ENCODE data around the gene ATP6AP1. TPM values are rescaled to one million over a fixed set of nuclear protein-coding genes. Genes with fewer than 3 reads are reported as not detected.
A peak's percentile ranks its signal among the peaks of the same experiment; 100 is the strongest.

ATP6AP1 gene
- total and polyA plus RNA-seq, 2 experiments from 2014 or later = 37.7 to 52.1 TPM

DNA sequence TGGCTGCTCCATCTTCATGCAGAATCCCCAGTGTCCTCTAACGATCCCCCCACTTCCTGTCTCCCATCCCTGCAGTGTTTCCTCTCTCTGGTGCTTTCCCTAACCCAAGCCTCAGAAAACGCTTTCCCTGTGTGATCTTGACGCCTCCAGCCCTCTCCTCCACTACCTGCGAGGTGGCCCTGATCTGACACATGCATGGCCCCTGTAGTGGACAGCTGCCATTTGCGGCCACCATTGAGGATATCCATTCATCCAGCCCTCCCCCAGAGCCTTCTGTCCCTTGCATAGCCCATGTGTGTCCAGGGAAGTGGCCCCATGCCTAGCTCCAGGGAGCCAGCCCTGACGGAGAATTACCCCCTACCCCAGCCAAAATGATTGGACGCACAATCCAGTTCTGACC lies 54.8 kb downstream of the ATP6AP1 start (continued):
- TF ChIP-seq, protein P1, sequence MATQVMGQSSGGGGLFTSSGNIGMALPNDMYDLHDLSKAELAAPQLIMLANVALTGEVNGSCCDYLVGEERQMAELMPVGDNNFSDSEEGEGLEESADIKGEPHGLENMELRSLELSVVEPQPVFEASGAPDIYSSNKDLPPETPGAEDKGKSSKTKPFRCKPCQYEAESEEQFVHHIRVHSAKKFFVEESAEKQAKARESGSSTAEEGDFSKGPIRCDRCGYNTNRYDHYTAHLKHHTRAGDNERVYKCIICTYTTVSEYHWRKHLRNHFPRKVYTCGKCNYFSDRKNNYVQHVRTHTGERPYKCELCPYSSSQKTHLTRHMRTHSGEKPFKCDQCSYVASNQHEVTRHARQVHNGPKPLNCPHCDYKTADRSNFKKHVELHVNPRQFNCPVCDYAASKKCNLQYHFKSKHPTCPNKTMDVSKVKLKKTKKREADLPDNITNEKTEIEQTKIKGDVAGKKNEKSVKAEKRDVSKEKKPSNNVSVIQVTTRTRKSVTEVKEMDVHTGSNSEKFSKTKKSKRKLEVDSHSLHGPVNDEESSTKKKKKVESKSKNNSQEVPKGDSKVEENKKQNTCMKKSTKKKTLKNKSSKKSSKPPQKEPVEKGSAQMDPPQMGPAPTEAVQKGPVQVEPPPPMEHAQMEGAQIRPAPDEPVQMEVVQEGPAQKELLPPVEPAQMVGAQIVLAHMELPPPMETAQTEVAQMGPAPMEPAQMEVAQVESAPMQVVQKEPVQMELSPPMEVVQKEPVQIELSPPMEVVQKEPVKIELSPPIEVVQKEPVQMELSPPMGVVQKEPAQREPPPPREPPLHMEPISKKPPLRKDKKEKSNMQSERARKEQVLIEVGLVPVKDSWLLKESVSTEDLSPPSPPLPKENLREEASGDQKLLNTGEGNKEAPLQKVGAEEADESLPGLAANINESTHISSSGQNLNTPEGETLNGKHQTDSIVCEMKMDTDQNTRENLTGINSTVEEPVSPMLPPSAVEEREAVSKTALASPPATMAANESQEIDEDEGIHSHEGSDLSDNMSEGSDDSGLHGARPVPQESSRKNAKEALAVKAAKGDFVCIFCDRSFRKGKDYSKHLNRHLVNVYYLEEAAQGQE (IDR thresholded peaks at IDR 0.05; ENCODE audit: unreplicated experiment) = no peak
- TF ChIP-seq NANOG (IDR thresholded peaks at IDR 0.05; ENCODE audit: borderline replicate concordance) = no peak
- no peak for TF ChIP-seq EZH2 (IDR thresholded peaks at IDR 0.05; ENCODE audit: low read depth, unreplicated experiment)

DNA sequence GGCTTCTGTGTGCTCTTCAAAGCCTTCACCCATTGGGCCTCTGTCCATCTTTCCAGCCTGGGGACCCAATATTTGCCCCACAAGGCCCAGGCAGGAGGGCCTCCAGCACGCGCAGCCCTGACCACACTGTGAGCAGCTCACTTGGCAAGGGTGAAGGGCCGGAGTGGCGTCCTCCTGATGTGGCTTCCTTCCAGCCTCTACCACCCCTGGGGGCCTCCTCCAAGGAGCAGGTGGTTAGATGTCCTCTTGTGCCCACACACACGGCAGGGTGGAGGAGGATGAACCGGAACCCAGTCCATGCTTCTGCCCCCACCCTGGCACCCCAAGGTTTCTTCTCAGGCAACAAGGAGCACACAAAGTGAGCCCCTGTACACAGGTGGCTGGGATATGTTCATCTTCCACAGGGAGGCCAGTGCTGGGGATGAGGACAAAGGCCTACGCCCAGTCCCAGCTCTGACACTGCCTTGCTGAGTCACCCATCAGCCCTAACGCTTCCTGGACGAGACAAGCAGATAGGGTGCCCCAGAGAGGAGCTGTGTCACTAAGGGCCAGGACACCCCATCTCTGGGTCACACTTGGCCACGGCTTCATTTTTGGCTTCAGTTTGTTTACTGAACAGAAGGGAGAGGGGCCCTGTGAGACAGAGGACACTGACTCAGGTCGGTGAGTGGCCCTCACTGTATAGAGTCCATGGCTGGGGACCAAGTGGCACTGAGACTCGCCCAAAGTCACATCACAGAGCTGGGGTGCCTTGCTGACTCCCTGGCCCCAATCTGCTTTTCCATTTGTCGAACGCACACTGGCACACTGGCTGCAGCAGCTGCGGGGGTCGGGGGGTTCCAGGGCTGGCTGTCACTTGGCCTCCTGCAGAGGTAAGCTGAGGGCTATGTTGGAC lies 56.0 kb downstream of the ATP6AP1 start:
- Histone ChIP-seq H3K27ac (ENCODE audit: low read depth) (no peak overlapping the region), H3F3A (replicated peaks; ENCODE audit: low read depth) (no peaks in the 10 kb centered on the region), H3K27me3 (ENCODE audit: insufficient read depth) (no peaks in the 10 kb centered on the region), H3K36me3 (ENCODE audit: insufficient read depth) (no peaks in the 10 kb centered on the region), H3K4me3 (no peak overlapping the region), H3K9me2 (ENCODE audit: insufficient read depth) (no peaks in the 10 kb centered on the region), H3K4me2 (no peak overlapping the region), H3K79me2 (replicated peaks; ENCODE audit: insufficient read depth) (no peaks in the 10 kb centered on the region), H4K20me1 (replicated peaks; ENCODE audit: insufficient read depth) (no peaks in the 10 kb centered on the region; the same call in 1 of the 2 replicates), H2AFZ (no peak overlapping the region), H3K4me1 (ENCODE audit: insufficient read depth) (no peaks in the 10 kb centered on the region)
- Mint-ChIP-seq H3K36me3 (ENCODE audit: low read depth) (peaks cover 5% of the 10 kb centered on the region; the same call in 2 of the 3 replicates), H3K27ac (no peak overlapping the region), H3K4me3 (no peak overlapping the region), H3K9me3 (no peaks in the 10 kb centered on the region), H3K4me1 (peaks cover 7% of the 10 kb centered on the region; the same call in 2 of the 3 replicates), H3K27me3 (ENCODE audit: insufficient read depth, low read depth, poor library complexity) (peaks cover 10% of the 10 kb centered on the region)
- ATAC-seq (no peak), DNase-seq (ENCODE audit: low spot score) (no peak)
- no peak for TF ChIP-seq CREB1 (CRISPR knock-in tag; IDR thresholded peaks at IDR 0.05; ENCODE audit: low read depth)

DNA sequence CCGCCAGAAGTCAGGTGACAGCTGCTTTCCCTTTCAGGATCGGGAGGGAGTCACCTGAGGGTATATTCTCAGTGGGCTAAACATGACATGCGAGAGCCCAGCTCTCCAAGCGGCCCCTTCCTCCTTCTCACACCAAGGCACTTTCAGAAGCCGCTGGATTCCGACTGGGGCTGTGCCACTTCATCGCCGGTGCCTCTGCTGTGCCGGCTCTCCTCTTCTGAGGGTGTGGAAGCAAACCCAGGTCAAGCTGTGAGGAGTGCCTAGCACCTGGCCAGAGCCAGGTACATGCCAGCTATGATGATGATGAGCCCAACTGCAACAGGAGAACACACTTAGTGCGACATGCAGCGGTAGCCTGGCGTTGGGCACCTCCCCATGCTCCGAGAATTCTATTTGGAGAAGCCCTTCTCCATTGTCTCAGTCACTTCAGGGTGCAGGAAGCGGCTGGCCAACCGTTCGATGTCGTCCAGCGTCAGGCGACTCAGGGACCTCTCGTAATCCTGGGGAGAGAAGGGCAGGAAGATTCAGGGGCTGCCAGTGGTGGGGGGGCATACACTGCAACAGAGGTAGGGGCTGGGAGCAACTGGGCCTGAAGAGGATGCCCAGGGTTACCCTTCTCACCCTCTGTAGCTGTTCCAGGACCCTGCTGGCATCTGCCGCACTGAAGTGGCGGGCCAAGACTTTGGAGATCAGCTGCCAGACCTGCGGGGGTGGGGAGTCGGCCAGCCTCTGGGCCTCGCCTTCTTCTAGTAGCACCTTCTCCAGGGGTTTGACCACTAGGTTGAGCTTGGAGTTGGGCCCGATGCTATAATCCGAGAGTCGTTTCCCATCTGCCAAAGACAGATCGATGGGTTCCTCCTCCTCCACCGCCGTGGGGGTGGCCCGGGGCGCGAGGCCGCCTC lies 56.9 kb downstream of the ATP6AP1 start:
- DNase-seq (ENCODE audit: low spot score) = peak; percentile 17
- Histone ChIP-seq H3K4me2 (peak overlapping the region; percentile 80), H3K27me3 (ENCODE audit: insufficient read depth) (no peaks in the 10 kb centered on the region), H3K4me3 (peak overlapping the region; percentile 56), H3K27ac (ENCODE audit: low read depth) (no peak overlapping the region), H3K79me2 (replicated peaks; ENCODE audit: insufficient read depth) (no peaks in the 10 kb centered on the region), H3K4me1 (ENCODE audit: insufficient read depth) (no peaks in the 10 kb centered on the region), H4K20me1 (replicated peaks; ENCODE audit: insufficient read depth) (no peaks in the 10 kb centered on the region; the same call in 1 of the 2 replicates), H2AFZ (no peak overlapping the region), H3K9me2 (ENCODE audit: insufficient read depth) (no peaks in the 10 kb centered on the region), H3K36me3 (ENCODE audit: insufficient read depth) (no peaks in the 10 kb centered on the region), H3F3A (replicated peaks; ENCODE audit: low read depth) (no peaks in the 10 kb centered on the region)
- no peak overlapping the region for H3K27ac Mint-ChIP-seq
- ATAC-seq = no peak; the same call in 2 of the 3 replicates
- H3K4me3 Mint-ChIP-seq = peak overlapping the region; percentile 65
- no peaks in the 10 kb centered on the region for H3K9me3 Mint-ChIP-seq
- peaks cover 5% of the 10 kb centered on the region; the same call in 2 of the 3 replicates for H3K36me3 Mint-ChIP-seq (ENCODE audit: low read depth)
- H3K27me3 Mint-ChIP-seq (ENCODE audit: insufficient read depth, low read depth, poor library complexity) = peaks cover 14% of the 10 kb centered on the region
- peaks cover 10% of the 10 kb centered on the region; the same call in 2 of the 3 replicates for H3K4me1 Mint-ChIP-seq
- TF ChIP-seq, protein P2, sequence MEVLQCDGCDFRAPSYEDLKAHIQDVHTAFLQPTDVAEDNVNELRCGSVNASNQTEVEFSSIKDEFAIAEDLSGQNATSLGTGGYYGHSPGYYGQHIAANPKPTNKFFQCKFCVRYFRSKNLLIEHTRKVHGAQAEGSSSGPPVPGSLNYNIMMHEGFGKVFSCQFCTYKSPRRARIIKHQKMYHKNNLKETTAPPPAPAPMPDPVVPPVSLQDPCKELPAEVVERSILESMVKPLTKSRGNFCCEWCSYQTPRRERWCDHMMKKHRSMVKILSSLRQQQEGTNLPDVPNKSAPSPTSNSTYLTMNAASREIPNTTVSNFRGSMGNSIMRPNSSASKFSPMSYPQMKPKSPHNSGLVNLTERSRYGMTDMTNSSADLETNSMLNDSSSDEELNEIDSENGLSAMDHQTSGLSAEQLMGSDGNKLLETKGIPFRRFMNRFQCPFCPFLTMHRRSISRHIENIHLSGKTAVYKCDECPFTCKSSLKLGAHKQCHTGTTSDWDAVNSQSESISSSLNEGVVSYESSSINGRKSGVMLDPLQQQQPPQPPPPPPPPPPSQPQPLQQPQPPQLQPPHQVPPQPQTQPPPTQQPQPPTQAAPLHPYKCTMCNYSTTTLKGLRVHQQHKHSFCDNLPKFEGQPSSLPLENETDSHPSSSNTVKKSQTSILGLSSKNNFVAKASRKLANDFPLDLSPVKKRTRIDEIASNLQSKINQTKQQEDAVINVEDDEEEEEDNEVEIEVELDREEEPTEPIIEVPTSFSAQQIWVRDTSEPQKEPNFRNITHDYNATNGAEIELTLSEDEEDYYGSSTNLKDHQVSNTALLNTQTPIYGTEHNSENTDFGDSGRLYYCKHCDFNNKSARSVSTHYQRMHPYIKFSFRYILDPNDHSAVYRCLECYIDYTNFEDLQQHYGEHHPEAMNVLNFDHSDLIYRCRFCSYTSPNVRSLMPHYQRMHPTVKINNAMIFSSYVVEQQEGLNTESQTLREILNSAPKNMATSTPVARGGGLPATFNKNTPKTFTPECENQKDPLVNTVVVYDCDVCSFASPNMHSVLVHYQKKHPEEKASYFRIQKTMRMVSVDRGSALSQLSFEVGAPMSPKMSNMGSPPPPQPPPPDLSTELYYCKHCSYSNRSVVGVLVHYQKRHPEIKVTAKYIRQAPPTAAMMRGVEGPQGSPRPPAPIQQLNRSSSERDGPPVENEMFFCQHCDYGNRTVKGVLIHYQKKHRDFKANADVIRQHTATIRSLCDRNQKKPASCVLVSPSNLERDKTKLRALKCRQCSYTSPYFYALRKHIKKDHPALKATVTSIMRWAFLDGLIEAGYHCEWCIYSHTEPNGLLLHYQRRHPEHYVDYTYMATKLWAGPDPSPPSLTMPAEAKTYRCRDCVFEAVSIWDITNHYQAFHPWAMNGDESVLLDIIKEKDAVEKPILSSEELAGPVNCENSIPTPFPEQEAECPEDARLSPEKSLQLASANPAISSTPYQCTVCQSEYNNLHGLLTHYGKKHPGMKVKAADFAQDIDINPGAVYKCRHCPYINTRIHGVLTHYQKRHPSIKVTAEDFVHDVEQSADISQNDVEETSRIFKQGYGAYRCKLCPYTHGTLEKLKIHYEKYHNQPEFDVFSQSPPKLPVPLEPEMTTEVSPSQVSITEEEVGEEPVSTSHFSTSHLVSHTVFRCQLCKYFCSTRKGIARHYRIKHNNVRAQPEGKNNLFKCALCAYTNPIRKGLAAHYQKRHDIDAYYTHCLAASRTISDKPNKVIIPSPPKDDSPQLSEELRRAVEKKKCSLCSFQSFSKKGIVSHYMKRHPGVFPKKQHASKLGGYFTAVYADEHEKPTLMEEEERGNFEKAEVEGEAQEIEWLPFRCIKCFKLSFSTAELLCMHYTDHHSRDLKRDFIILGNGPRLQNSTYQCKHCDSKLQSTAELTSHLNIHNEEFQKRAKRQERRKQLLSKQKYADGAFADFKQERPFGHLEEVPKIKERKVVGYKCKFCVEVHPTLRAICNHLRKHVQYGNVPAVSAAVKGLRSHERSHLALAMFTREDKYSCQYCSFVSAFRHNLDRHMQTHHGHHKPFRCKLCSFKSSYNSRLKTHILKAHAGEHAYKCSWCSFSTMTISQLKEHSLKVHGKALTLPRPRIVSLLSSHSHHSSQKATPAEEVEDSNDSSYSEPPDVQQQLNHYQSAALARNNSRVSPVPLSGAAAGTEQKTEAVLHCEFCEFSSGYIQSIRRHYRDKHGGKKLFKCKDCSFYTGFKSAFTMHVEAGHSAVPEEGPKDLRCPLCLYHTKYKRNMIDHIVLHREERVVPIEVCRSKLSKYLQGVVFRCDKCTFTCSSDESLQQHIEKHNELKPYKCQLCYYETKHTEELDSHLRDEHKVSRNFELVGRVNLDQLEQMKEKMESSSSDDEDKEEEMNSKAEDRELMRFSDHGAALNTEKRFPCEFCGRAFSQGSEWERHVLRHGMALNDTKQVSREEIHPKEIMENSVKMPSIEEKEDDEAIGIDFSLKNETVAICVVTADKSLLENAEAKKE (CRISPR knock-in tag; IDR thresholded peaks at IDR 0.05) = no peak
- no peak for TF ChIP-seq ZNF331 (CRISPR knock-in tag; IDR thresholded peaks at IDR 0.05; ENCODE audit: low read depth)
